ENCODE data around the gene RMC1.

Gene RMC1

GRCh38 chr18:23560186-23560585 is 56.9 kb downstream of the RMC1 start:
- no peak for DNase-seq (ENCODE audit: low read depth, low spot score)
- no peaks in the 10 kb centered on the region for H3K27me3 ChIP-seq (ENCODE audit: control insufficient read depth, insufficient read depth, low read length)
- peaks cover 16% of the 10 kb centered on the region for H3K36me3 ChIP-seq (ENCODE audit: control insufficient read depth, insufficient read depth, low read length)
- no peak overlapping the region for H3K27ac ChIP-seq (ENCODE audit: low read length)
- WGBS (ENCODE audit: insufficient coverage, insufficient read length), result no CpG with 5 or more reads among the region's 4 CpGs
- H3K4me3 ChIP-seq (ENCODE audit: low read length), result no peak overlapping the region
- no peaks in the 10 kb centered on the region for H3K9me3 ChIP-seq (ENCODE audit: control insufficient read depth, insufficient read depth, low read length)
- no peaks in the 10 kb centered on the region for H3K4me1 ChIP-seq (ENCODE audit: control insufficient read depth, insufficient read depth, low read length)

DNA sequence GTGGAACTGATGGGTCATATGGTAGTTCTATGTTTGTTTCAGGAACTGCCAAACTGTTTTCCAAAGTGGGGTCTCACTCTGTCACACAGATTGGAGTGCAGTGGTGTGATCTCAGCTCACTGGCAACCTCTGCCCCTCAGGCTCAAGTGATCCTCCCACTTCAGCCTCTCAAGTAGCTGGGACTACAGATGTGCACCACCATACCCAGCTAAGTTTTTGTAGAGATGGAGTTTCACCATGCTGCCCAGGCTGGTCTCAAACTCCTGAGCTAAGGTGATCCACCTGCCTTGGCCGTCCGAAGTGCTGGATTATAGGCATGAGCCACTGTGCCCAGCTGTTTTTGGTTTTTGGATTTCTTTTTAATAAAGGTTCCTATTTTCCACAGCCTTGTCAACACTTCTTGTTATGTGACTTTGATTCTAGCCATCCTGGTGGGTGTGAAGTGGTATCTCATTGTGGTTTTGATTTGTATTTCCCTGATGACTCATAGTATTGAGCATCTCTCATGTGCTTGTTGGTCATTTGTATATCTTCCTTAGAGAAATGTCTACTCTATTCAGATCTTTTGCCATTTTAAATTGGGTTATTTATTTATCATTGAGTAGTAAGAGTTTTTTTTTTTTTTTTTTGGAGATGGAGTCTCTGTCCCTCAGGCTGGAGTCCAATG is 60.2 kb downstream of the RMC1 start:
- H3K4me3 ChIP-seq (ENCODE audit: low read length), result no peak overlapping the region
- no peaks in the 10 kb centered on the region for H3K9me3 ChIP-seq (ENCODE audit: control insufficient read depth, insufficient read depth, low read length)
- H3K27ac ChIP-seq (ENCODE audit: low read length), result no peak overlapping the region
- no peaks in the 10 kb centered on the region for H3K27me3 ChIP-seq (ENCODE audit: control insufficient read depth, insufficient read depth, low read length)
- peaks cover 6% of the 10 kb centered on the region; the same call in 1 of the 2 replicates for H3K36me3 ChIP-seq (ENCODE audit: control insufficient read depth, insufficient read depth, low read length)
- DNase-seq (ENCODE audit: low read depth, low spot score), result no peak
- no CpG with 5 or more reads among the region's 2 CpGs for WGBS (ENCODE audit: insufficient coverage, insufficient read length)
- H3K4me1 ChIP-seq (ENCODE audit: control insufficient read depth, insufficient read depth, low read length), result no peaks in the 10 kb centered on the region

GRCh38 chr18:23565916-23566547 is 62.7 kb downstream of the RMC1 start:
- Histone ChIP-seq H3K4me3 (ENCODE audit: low read length) (no peak overlapping the region), H3K9me3 (ENCODE audit: control insufficient read depth, insufficient read depth, low read length) (no peaks in the 10 kb centered on the region), H3K4me1 (ENCODE audit: control insufficient read depth, insufficient read depth, low read length) (no peaks in the 10 kb centered on the region), H3K27me3 (ENCODE audit: control insufficient read depth, insufficient read depth, low read length) (no peaks in the 10 kb centered on the region), H3K27ac (ENCODE audit: low read length) (no peak overlapping the region), H3K36me3 (ENCODE audit: control insufficient read depth, insufficient read depth, low read length) (peaks cover 5% of the 10 kb centered on the region; the same call in 1 of the 2 replicates)
- DNase-seq (ENCODE audit: low read depth, low spot score), result no peak
- WGBS (ENCODE audit: insufficient coverage, insufficient read length), result no CpG with 5 or more reads among the region's 3 CpGs

- WGBS (ENCODE audit: insufficient coverage, insufficient read length), result no CpG with 5 or more reads among the region's 3 CpGs
- no peak for DNase-seq (ENCODE audit: low read depth, low spot score)
- H3K36me3 ChIP-seq (ENCODE audit: control insufficient read depth, insufficient read depth, low read length), result peaks cover 5% of the 10 kb centered on the region; the same call in 1 of the 2 replicates
- H3K9me3 ChIP-seq (ENCODE audit: control insufficient read depth, insufficient read depth, low read length), result no peaks in the 10 kb centered on the region
- H3K27me3 ChIP-seq (ENCODE audit: control insufficient read depth, insufficient read depth, low read length), result no peaks in the 10 kb centered on the region
- no peaks in the 10 kb centered on the region for H3K4me1 ChIP-seq (ENCODE audit: control insufficient read depth, insufficient read depth, low read length)
- H3K27ac ChIP-seq (ENCODE audit: low read length), result no peak overlapping the region
- H3K4me3 ChIP-seq (ENCODE audit: low read length), result no peak overlapping the region
Measured at GRCh38 chr18:23567671-23568070, 64.4 kb downstream of the RMC1 start.

- DNase-seq (ENCODE audit: low read depth, low spot score), result no peak
- Histone ChIP-seq H3K4me3 (ENCODE audit: low read length) (no peak overlapping the region), H3K27me3 (ENCODE audit: control insufficient read depth, insufficient read depth, low read length) (no peaks in the 10 kb centered on the region), H3K4me1 (ENCODE audit: control insufficient read depth, insufficient read depth, low read length) (no peaks in the 10 kb centered on the region), H3K9me3 (ENCODE audit: control insufficient read depth, insufficient read depth, low read length) (no peaks in the 10 kb centered on the region), H3K27ac (ENCODE audit: low read length) (no peak overlapping the region), H3K36me3 (ENCODE audit: control insufficient read depth, insufficient read depth, low read length) (peaks cover 2% of the 10 kb centered on the region; the same call in 1 of the 2 replicates)
- WGBS (ENCODE audit: insufficient coverage, insufficient read length), result no CpG with 5 or more reads among the region's 7 CpGs
Measured at GRCh38 chr18:23568281-23569138, 65.2 kb downstream of the RMC1 start.

DNA sequence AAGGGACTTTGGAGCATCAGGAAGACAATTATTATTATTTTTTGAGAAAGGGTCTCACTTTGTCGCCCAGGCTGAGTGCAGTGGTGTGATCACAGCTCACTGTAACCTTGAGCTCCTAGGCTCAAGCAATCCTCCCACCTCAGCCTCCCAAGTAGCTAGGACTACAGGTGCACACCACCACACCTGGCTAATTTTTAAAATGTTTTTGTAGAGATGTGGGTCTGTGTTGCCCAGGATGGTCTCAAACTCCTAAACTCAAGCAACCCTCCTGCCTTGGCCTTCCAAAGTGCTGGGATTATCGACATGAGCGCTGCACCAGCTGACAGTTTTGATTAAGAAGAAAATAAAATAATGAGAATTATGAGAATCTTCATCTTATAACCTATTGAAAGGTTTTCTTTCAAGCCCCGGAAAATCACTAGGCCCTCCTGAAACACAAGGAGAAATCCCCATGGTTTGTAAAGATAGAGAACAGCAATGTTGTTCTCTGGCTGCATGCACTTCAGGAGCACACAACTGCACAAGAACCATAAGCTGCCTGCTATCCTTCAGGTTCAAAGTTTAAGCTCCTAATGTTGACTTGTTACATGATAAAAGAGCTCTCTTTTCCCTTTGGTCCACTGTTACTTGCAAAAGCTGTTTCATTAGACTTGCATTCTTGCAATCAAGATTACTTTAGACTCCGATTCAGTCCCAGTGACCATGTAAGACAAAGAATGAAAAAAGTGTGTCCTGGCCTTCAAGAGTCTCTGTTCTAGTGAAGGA is 66.2 kb downstream of the RMC1 start:
- DNase-seq (ENCODE audit: low read depth, low spot score), result no peak
- no CpG with 5 or more reads among the region's 5 CpGs for WGBS (ENCODE audit: insufficient coverage, insufficient read length)
- peaks cover 2% of the 10 kb centered on the region; the same call in 1 of the 2 replicates for H3K36me3 ChIP-seq (ENCODE audit: control insufficient read depth, insufficient read depth, low read length)
- no peak overlapping the region for H3K27ac ChIP-seq (ENCODE audit: low read length)
- no peak overlapping the region for H3K4me3 ChIP-seq (ENCODE audit: low read length)
- H3K9me3 ChIP-seq (ENCODE audit: control insufficient read depth, insufficient read depth, low read length), result no peaks in the 10 kb centered on the region
- H3K27me3 ChIP-seq (ENCODE audit: control insufficient read depth, insufficient read depth, low read length), result no peaks in the 10 kb centered on the region
- H3K4me1 ChIP-seq (ENCODE audit: control insufficient read depth, insufficient read depth, low read length), result peaks cover 2% of the 10 kb centered on the region; the same call in 1 of the 2 replicates

DNA sequence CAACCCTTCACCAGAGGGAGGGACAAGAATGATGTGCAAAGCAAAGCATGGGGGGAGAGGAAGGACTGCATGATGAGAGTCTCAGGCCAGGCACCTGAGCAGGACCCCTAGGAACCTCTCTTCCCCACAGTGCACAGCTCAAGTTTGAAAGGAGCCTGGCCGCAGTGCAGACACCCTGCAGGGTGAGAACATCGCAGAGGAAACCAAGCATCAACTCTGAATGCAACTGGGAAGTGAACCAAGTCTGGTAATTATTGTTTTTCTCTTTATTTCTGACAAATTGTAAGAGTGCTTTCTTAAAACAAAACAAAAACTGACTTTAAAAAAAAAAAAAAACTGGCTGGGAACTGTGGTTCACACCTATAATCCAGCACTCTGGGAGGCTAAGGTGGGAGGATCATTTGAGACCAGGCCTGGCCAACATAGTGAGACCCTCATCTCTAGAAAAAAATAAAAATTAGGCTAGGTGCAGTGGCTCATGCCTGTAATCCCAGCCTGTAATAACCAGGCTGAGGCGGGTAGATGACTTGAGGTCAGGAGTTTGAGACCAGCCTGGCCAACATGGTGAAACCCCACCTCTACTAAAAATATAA is 67.7 kb downstream of the RMC1 start:
- no CpG with 5 or more reads among the region's 3 CpGs for WGBS (ENCODE audit: insufficient coverage, insufficient read length)
- no peak overlapping the region for H3K27ac ChIP-seq (ENCODE audit: low read length)
- H3K4me1 ChIP-seq (ENCODE audit: control insufficient read depth, insufficient read depth, low read length), result peaks cover 2% of the 10 kb centered on the region; the same call in 1 of the 2 replicates
- DNase-seq (ENCODE audit: low read depth, low spot score), result no peak
- no peak overlapping the region for H3K4me3 ChIP-seq (ENCODE audit: low read length)
- no peaks in the 10 kb centered on the region for H3K27me3 ChIP-seq (ENCODE audit: control insufficient read depth, insufficient read depth, low read length)
- H3K9me3 ChIP-seq (ENCODE audit: control insufficient read depth, insufficient read depth, low read length), result no peaks in the 10 kb centered on the region
- H3K36me3 ChIP-seq (ENCODE audit: control insufficient read depth, insufficient read depth, low read length), result peaks cover 2% of the 10 kb centered on the region; the same call in 1 of the 2 replicates

DNA sequence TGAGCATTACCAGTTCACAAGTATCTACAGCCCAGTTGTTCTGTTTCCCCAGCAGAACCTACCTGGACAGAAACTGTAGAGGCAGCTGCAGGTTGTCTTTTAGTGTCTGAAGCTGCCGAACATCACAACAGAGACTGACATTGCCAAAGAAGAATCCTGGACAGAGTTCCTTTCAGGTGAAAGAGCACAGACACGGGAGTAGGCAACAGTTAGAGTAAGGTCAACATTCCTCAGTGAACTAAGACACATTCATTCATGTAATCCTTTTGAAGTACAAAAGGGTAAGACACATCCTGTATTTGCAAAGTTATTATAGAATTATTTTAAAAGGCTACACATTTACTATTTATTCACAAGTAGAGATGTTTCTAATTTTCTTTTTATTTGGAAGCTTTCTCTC is 68.7 kb downstream of the RMC1 start:
- Histone ChIP-seq H3K4me3 (ENCODE audit: low read length) (no peak overlapping the region), H3K27ac (ENCODE audit: low read length) (no peak overlapping the region), H3K9me3 (ENCODE audit: control insufficient read depth, insufficient read depth, low read length) (no peaks in the 10 kb centered on the region), H3K4me1 (ENCODE audit: control insufficient read depth, insufficient read depth, low read length) (peaks cover 2% of the 10 kb centered on the region; the same call in 1 of the 2 replicates), H3K27me3 (ENCODE audit: control insufficient read depth, insufficient read depth, low read length) (no peaks in the 10 kb centered on the region), H3K36me3 (ENCODE audit: control insufficient read depth, insufficient read depth, low read length) (peaks cover 2% of the 10 kb centered on the region; the same call in 1 of the 2 replicates)
- no peak for DNase-seq (ENCODE audit: low read depth, low spot score)
- WGBS (ENCODE audit: insufficient coverage, insufficient read length), result no CpG with 5 or more reads among the region's 2 CpGs

GRCh38 chr18:23572570-23572969 is 69.3 kb downstream of the RMC1 start:
- H3K9me3 ChIP-seq (ENCODE audit: control insufficient read depth, insufficient read depth, low read length), result no peaks in the 10 kb centered on the region
- H3K27me3 ChIP-seq (ENCODE audit: control insufficient read depth, insufficient read depth, low read length), result no peaks in the 10 kb centered on the region
- DNase-seq (ENCODE audit: low read depth, low spot score), result no peak
- no peak overlapping the region for H3K27ac ChIP-seq (ENCODE audit: low read length)
- no CpG with 5 or more reads among the region's 5 CpGs for WGBS (ENCODE audit: insufficient coverage, insufficient read length)
- peaks cover 2% of the 10 kb centered on the region; the same call in 1 of the 2 replicates for H3K4me1 ChIP-seq (ENCODE audit: control insufficient read depth, insufficient read depth, low read length)
- H3K4me3 ChIP-seq (ENCODE audit: low read length), result no peak overlapping the region
- peaks cover 2% of the 10 kb centered on the region; the same call in 1 of the 2 replicates for H3K36me3 ChIP-seq (ENCODE audit: control insufficient read depth, insufficient read depth, low read length)

Measured in iPS DF 6.9 (cell line).